K562 (cell line): Measurements from ENCODE around the gene CHEK2. TPM values are rescaled to one million over a fixed set of nuclear protein-coding genes. Genes with fewer than 3 reads are reported as not detected.

Experiments used
- ATAC-seq: fragments of 200-7000 bp; cut with Tn5 transposase; 3 replicates; pipeline ENCODE4 v1.9.1; 2020; ENCODE audit warnings: moderate library complexity
- BruUV-seq: library from RNA; stranded (reverse); fragments of 400-500 nt; replicated peaks from 2 replicates; lab custom pipeline; 2021; lab: Mats Ljungman, UMichigan
- CTCF ChIA-PET: fragments of 300-600 bp; formaldehyde crosslinking; extraction: SDS; loops from one replicate; lab custom pipeline; 2021; ENCODE audit warnings: low intra/inter-chr PET ratio; lab: Yijun Ruan, JAX
- POLR2A ChIA-PET: fragments of 300-600, 350-650 bp; sonication (Branson Sonifier 250); formaldehyde crosslinking; extraction: SDS; loops from one replicate; lab custom pipeline; 2021; ENCODE audit warnings: antibody characterized with exemption, inconsistent platforms; lab: Yijun Ruan, JAX
- DNase-seq, 4 experiments: peaks; one replicate each; pipeline versions ENCODE4 v3.0.0 to v3.0.0-alpha.2; 2011 to 2018; ENCODE audit warnings: low spot score in 3 of 4, mixed read lengths in 3 of 4; ENCODE audit errors: extremely low read depth in 1 of 4
- FAIRE-seq: peaks from 2 replicates; lab custom pipeline; 2011; peaks lifted over from hg19 to GRCh38; lab: Jason Lieb, UNC
- H2AFZ ChIP-seq: 2 replicates; pipeline ENCODE4 v1.6.0; 2011; ENCODE audit warnings: low read depth, low read length, control low read depth, inconsistent platforms
- H3K27ac ChIP-seq: fragments of 200-600 bp; 3 replicates; pipeline ENCODE4 v1.8.0; 2011; ENCODE audit warnings: low read depth, mild to moderate bottlenecking, control low read depth, inconsistent platforms, low read length, moderate library complexity, mixed read lengths; ENCODE audit errors: extremely low read depth
- H3K27me3 ChIP-seq, 2 experiments: fragments of 300-600 bp in 1 of 2; 2 replicates in 1 of 2; 3 replicates in 1 of 2; pipeline versions ENCODE4 v1.6.0 to v1.8.0; 2011; ENCODE audit warnings: inconsistent platforms in 2 of 2, low read length in 2 of 2, mild to moderate bottlenecking in 1 of 2, mixed read lengths in 1 of 2, moderate library complexity in 1 of 2; ENCODE audit not compliant: control insufficient read depth in 2 of 2, insufficient read depth in 2 of 2
- H3K36me3 ChIP-seq: fragments of 300-600 bp; 3 replicates; pipeline ENCODE4 v1.8.0; 2011; ENCODE audit warnings: mild to moderate bottlenecking, low read length, inconsistent platforms; ENCODE audit not compliant: control insufficient read depth, insufficient read depth
- H3K4me1 ChIP-seq, 2 experiments: fragments of 200-600 bp in 1 of 2; replicated peaks in 1 of 2; 2 replicates in 1 of 2; 3 replicates in 1 of 2; pipeline versions ENCODE4 v1.5.1 to v1.8.0; 2011; ENCODE audit warnings: inconsistent platforms in 2 of 2, low read length in 2 of 2, mild to moderate bottlenecking in 1 of 2, mixed read lengths in 1 of 2, moderate library complexity in 1 of 2; ENCODE audit not compliant: control insufficient read depth in 2 of 2, insufficient read depth in 2 of 2
- H3K4me2 ChIP-seq: 2 replicates; pipeline ENCODE4 v1.6.1; 2011; ENCODE audit warnings: low read length, control low read depth, inconsistent platforms, mixed read lengths; ENCODE audit not compliant: insufficient read depth
- H3K4me3 ChIP-seq: fragments of 200-600 bp; sonication (generic), shearing (Covaris generic); 2 replicates; pipeline ENCODE4 v1.5.1; 2016; ENCODE audit warnings: control low read depth, inconsistent platforms
- H3K79me2 ChIP-seq: fragments of 200-600 bp; 3 replicates; pipeline ENCODE4 v1.8.0; 2011; ENCODE audit warnings: low read length, inconsistent platforms; ENCODE audit not compliant: control insufficient read depth, insufficient read depth
- H3K9ac ChIP-seq, 2 experiments: 2 replicates each; pipeline versions ENCODE4 v1.6.0 to v1.6.1; 2011; ENCODE audit warnings: low read depth in 2 of 2, low read length in 2 of 2, control low read depth in 1 of 2, inconsistent platforms in 1 of 2, mild to moderate bottlenecking in 1 of 2, mixed read lengths in 1 of 2; ENCODE audit not compliant: insufficient read depth in 1 of 2
- H3K9me1 ChIP-seq: one replicate; pipeline ENCODE4 v1.6.0; 2011; ENCODE audit warnings: inconsistent platforms, mild to moderate bottlenecking, low read length, moderate library complexity; ENCODE audit not compliant: control insufficient read depth, insufficient read depth
- H3K9me3 ChIP-seq: replicated peaks from 2 replicates; pipeline ENCODE4 v1.5.1; 2011; ENCODE audit warnings: low read depth, low read length, inconsistent platforms; ENCODE audit not compliant: control insufficient read depth, insufficient read depth
- H4K20me1 ChIP-seq: replicated peaks from 2 replicates; pipeline ENCODE4 v1.6.1; 2011; ENCODE audit warnings: low read length, inconsistent platforms, mixed read lengths; ENCODE audit not compliant: control insufficient read depth, insufficient read depth
- BRD4 ChIP-seq: fragments of 200-600 bp; sonication (generic); IDR thresholded peaks from 2 replicates; pipeline ENCODE4 v1.6.1; 2017; ENCODE audit warnings: inconsistent platforms
- CAMTA2 ChIP-seq: fragments of 250-450 bp; sonication (Bioruptor Pico); conservative IDR thresholded peaks from 2 replicates; pipeline ENCODE4 v1.5.1; 2022
- HDAC3 ChIP-seq: fragments of 450-650 bp; IDR thresholded peaks from 2 replicates; pipeline ENCODE4 v1.6.1; 2018; ENCODE audit warnings: borderline replicate concordance, mild to moderate bottlenecking, moderate library complexity; ENCODE audit not compliant: partially characterized antibody
- HEY1 ChIP-seq: fragments of 250-450 bp; sonication (Bioruptor Pico); IDR thresholded peaks from 2 replicates; pipeline ENCODE4 v1.5.0; 2020; ENCODE audit warnings: mild to moderate bottlenecking, moderate library complexity, borderline replicate concordance
- IRF2 ChIP-seq: sonication (generic); formaldehyde crosslinking; IDR thresholded peaks from 2 replicates; pipeline ENCODE4 v1.8.1; 2022; ENCODE audit warnings: mild to moderate bottlenecking, missing genetic modification reagents
- MCM2 ChIP-seq: fragments of 450-650 bp; IDR thresholded peaks from 2 replicates; pipeline ENCODE4 v1.6.1; 2017; ENCODE audit warnings: low read depth, mild to moderate bottlenecking
- MTA3 ChIP-seq: fragments of 450-650 bp; formaldehyde crosslinking; IDR thresholded peaks from 2 replicates; pipeline ENCODE4 v1.6.1; 2017; ENCODE audit warnings: mild to moderate bottlenecking, borderline replicate concordance
- ZBTB1 ChIP-seq: sonication (generic); formaldehyde crosslinking; IDR thresholded peaks from 2 replicates; pipeline ENCODE4 v1.8.1; 2023; ENCODE audit warnings: missing genetic modification reagents, low read depth, mild to moderate bottlenecking, borderline replicate concordance
- ZNF347 ChIP-seq: fragments of 450-650 bp; formaldehyde crosslinking; IDR thresholded peaks from 2 replicates; pipeline ENCODE4 v1.4.0; 2020; ENCODE audit warnings: low read depth, mild to moderate bottlenecking, moderate library complexity
- ZNF436 ChIP-seq: fragments of 250-450, 450-650 bp; sonication (Bioruptor Pico); formaldehyde crosslinking; IDR thresholded peaks from 2 replicates; pipeline ENCODE4 v1.7.0; 2020; ENCODE audit warnings: mild to moderate bottlenecking
- in situ Hi-C: fragments of 300-500 bp; cut with MboI; formaldehyde crosslinking; loops from 4 replicates; pipeline ENCODE4 v1.15.0; 2018; ENCODE audit warnings: inconsistent platforms, mixed read lengths
- intact Hi-C: fragments of 100-400 bp; cut with micrococcal nuclease; formaldehyde crosslinking; loops from 2 replicates; pipeline ENCODE4 v1.14.2; 2022
- polyA plus RNA-seq, 8 experiments: library from polyadenylated mRNA; depleted of rRNA in 4 of 8; stranded (reverse) in 5 of 8; unstranded in 3 of 8; fragments of >200 nt; fragmentation: Nextera tagmentation in 2 of 8; fragmentation: Illumina TruSeq in 1 of 8; extraction: Ambion mirVana in 2 of 8; extraction: Trizol in 1 of 8; gene quantifications; 2 replicates each; pipeline versions ENCODE4 v1.2.1 to v1.2.3, GENCODE V29; 2011 to 2014; ENCODE audit warnings: inconsistent platforms in 1 of 8, missing spikeins in 1 of 8
- total RNA-seq, 7 experiments: library from RNA; depleted of rRNA in 6 of 7; stranded (reverse); fragments of >200 nt in 6 of 7; fragmentation: Illumina TruSeq in 2 of 7; extraction: Trizol in 2 of 7; gene quantifications; 2 replicates each; pipeline versions ENCODE4 v1.2.1 to v1.2.3, GENCODE V29; 2011 to 2021; ENCODE audit warnings: low replicate concordance in 1 of 7
- TF ChIP-seq, protein P1 (sequence below): sonication (generic); formaldehyde crosslinking; IDR thresholded peaks from 2 replicates; pipeline ENCODE4 v1.8.1; 2023; ENCODE audit warnings: mild to moderate bottlenecking, missing genetic modification reagents
- TF ChIP-seq, protein P2 (sequence below), 2 experiments: IDR thresholded peaks; 2 replicates each; pipeline ENCODE4 v1.6.1; 2012; ENCODE audit warnings: improper control_type of control experiment in 2 of 2, low read depth in 2 of 2, low read length in 2 of 2, borderline replicate concordance in 1 of 2

Gene CHEK2
- total and polyA plus RNA-seq, 9 of the 15 experiments (the other 6 are each of a cell fraction or from before 2014, with no cell fraction given), result 28.7 to 102 (median 58.0) TPM

DNA sequence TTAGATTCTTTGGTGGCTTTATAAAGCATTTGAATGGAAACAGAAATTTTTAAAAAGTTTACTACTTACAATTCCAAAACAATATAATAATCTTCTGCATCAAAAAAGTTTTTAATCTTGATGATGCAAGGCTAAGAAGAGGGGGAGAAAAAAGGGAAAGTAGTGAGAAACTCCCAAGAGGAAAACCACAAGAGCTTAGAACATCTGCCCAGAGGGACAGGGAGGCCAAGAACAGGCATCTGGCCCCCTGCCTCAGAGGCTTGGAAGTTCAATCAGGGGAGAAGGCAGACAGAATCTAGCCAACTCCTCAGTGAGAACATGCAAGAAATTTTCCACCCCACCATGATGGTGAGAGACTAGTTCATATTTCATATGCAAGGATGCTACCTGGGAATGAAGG lies 38.2 kb downstream of the CHEK2 start:
- intact Hi-C loops, result no loop called here
- CTCF ChIA-PET, result no interaction called here

More for the DNA sequence above, 38.2 kb downstream of the CHEK2 start:
- no peaks in the 10 kb centered on the region for H3K9me3 ChIP-seq
- TF ChIP-seq BRD4, result no peak
- no peak for TF ChIP-seq ZNF347 (CRISPR knock-in tag)
- TF ChIP-seq, protein P1, sequence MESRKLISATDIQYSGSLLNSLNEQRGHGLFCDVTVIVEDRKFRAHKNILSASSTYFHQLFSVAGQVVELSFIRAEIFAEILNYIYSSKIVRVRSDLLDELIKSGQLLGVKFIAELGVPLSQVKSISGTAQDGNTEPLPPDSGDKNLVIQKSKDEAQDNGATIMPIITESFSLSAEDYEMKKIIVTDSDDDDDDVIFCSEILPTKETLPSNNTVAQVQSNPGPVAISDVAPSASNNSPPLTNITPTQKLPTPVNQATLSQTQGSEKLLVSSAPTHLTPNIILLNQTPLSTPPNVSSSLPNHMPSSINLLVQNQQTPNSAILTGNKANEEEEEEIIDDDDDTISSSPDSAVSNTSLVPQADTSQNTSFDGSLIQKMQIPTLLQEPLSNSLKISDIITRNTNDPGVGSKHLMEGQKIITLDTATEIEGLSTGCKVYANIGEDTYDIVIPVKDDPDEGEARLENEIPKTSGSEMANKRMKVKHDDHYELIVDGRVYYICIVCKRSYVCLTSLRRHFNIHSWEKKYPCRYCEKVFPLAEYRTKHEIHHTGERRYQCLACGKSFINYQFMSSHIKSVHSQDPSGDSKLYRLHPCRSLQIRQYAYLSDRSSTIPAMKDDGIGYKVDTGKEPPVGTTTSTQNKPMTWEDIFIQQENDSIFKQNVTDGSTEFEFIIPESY, result no peak
- no peak for TF ChIP-seq IRF2 (CRISPR knock-in tag)
- TF ChIP-seq MTA3, result no peak
- no peak for TF ChIP-seq HDAC3
- TF ChIP-seq ZNF436, result no peak
- TF ChIP-seq, protein P2, sequence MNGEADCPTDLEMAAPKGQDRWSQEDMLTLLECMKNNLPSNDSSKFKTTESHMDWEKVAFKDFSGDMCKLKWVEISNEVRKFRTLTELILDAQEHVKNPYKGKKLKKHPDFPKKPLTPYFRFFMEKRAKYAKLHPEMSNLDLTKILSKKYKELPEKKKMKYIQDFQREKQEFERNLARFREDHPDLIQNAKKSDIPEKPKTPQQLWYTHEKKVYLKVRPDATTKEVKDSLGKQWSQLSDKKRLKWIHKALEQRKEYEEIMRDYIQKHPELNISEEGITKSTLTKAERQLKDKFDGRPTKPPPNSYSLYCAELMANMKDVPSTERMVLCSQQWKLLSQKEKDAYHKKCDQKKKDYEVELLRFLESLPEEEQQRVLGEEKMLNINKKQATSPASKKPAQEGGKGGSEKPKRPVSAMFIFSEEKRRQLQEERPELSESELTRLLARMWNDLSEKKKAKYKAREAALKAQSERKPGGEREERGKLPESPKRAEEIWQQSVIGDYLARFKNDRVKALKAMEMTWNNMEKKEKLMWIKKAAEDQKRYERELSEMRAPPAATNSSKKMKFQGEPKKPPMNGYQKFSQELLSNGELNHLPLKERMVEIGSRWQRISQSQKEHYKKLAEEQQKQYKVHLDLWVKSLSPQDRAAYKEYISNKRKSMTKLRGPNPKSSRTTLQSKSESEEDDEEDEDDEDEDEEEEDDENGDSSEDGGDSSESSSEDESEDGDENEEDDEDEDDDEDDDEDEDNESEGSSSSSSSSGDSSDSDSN (IDR thresholded peaks at IDR 0.05; ENCODE audit: borderline replicate concordance in 1 of 2, low read depth in 2 of 2, low read length in 2 of 2), result no peak
- no peak for TF ChIP-seq MCM2
- no peak for TF ChIP-seq HEY1
- TF ChIP-seq CAMTA2 (CRISPR knock-in tag), result no peak
- no peak for TF ChIP-seq ZBTB1 (CRISPR knock-in tag)
- TF ChIP-seq, all 486 proteins: peak for 0
- no peak overlapping the region for H3K4me2 ChIP-seq
- no peak overlapping the region for H2AFZ ChIP-seq
- H3K27ac ChIP-seq, result no peak overlapping the region
- POLR2A ChIA-PET, result no interaction called here
- peaks cover 39% of the 10 kb centered on the region; the same call in 2 of the 3 replicates for H3K36me3 ChIP-seq
- no peaks in the 10 kb centered on the region for H3K4me1 ChIP-seq
- no peak overlapping the region for H3K4me3 ChIP-seq
- no peaks in the 10 kb centered on the region for H3K79me2 ChIP-seq
- H3K27me3 ChIP-seq, result no peaks in the 10 kb centered on the region
- no peak for ATAC-seq
- no peak overlapping the region for H3K9ac ChIP-seq
- DNase-seq, result no peak
- in situ Hi-C loops, result no loop called here
- no peaks in the 10 kb centered on the region for H4K20me1 ChIP-seq
- no peaks in the 10 kb centered on the region for H3K9me1 ChIP-seq
- no TSS peak for BruUV-seq
- FAIRE-seq, result no peak
